GM21526 (cell line): ENCODE data around the gene SLC17A5.

ENCODE experiments used
- ATAC-seq: cut with Tn5 transposase; IDR thresholded peaks from one replicate; pipeline ENCODE4 v1.9.1; 2021; ENCODE audit warnings: moderate library complexity; ENCODE audit not compliant: unreplicated experiment, low FRiP score

SLC17A5 gene

GRCh38 chr6:73666393-73666792 lies 12.6 kb upstream of the SLC17A5 start:
- no peak for ATAC-seq

- ATAC-seq: peak; percentile 84
Observed at GRCh38 chr6:73665686-73666319, 12.0 kb upstream of the SLC17A5 start.

- no peak for ATAC-seq
Observed at GRCh38 chr6:73664701-73665100, 10.9 kb upstream of the SLC17A5 start.

- no peak for ATAC-seq
Observed at GRCh38 chr6:73657201-73657600, 3.4 kb upstream of the SLC17A5 start.

GRCh38 chr6:73656531-73657145 lies 2.8 kb upstream of the SLC17A5 start:
- no peak for ATAC-seq

GRCh38 chr6:73655341-73655917 lies 1.6 kb upstream of the SLC17A5 start:
- ATAC-seq: no peak

- peak; percentile 47 for ATAC-seq
Observed at GRCh38 chr6:73652637-73653570, 888 bp downstream of the SLC17A5 start.

GRCh38 chr6:73649783-73650182 lies 4.0 kb downstream of the SLC17A5 start:
- ATAC-seq: no peak

GRCh38 chr6:73648166-73648565 lies 5.6 kb downstream of the SLC17A5 start:
- no peak for ATAC-seq

- no peak for ATAC-seq
Observed at GRCh38 chr6:73644941-73645591, 8.7 kb downstream of the SLC17A5 start.

- no peak for ATAC-seq
Observed at GRCh38 chr6:73644030-73644429, 9.8 kb downstream of the SLC17A5 start.

- no peak for ATAC-seq
Observed at GRCh38 chr6:73642530-73642929, 11.3 kb downstream of the SLC17A5 start.

GRCh38 chr6:73640179-73640750 lies 13.5 kb downstream of the SLC17A5 start:
- ATAC-seq: no peak

- ATAC-seq: no peak
Observed at GRCh38 chr6:73639040-73639439, 14.8 kb downstream of the SLC17A5 start.

GRCh38 chr6:73637404-73637803 lies 16.4 kb downstream of the SLC17A5 start:
- ATAC-seq: no peak

GRCh38 chr6:73636048-73636447 lies 17.7 kb downstream of the SLC17A5 start:
- ATAC-seq: no peak

GRCh38 chr6:73632346-73632745 lies 21.4 kb downstream of the SLC17A5 start:
- ATAC-seq: no peak

- no peak for ATAC-seq
Observed at GRCh38 chr6:73631849-73632248, 21.9 kb downstream of the SLC17A5 start.

- ATAC-seq: no peak
Observed at GRCh38 chr6:73630401-73630800, 23.4 kb downstream of the SLC17A5 start.

- no peak for ATAC-seq
Observed at GRCh38 chr6:73624896-73625295, 28.9 kb downstream of the SLC17A5 start.
